Frontal cortex (tissue), 4 donors: ENCODE data around the gene CTNNA3. TPM values are rescaled to one million over a fixed set of nuclear protein-coding genes. Genes with fewer than 3 reads are reported as not detected.
A peak's percentile ranks its signal among the peaks of the same experiment; 100 is the strongest.

Experiments
- DNase-seq, 2 donors: peaks; one replicate each; pipeline ENCODE4 v3.0.0; 2012; ENCODE audit warnings: low spot score in 2 of 2
- FAIRE-seq: peaks from 2 replicates; lab custom pipeline; 2012; peaks lifted over from hg19 to GRCh38; lab: Jason Lieb, UNC
- total RNA-seq: library from RNA; depleted of rRNA; stranded (reverse); fragments of >200 nt; gene quantifications from one replicate; pipeline ENCODE4 v1.2.3, GENCODE V29; 2014
- donor health status: control.
- donor health status: control.
- donor health status: control.

The CTNNA3 gene
- total RNA-seq, 1 donor from 2014 or later: 2.0 TPM

DNA sequence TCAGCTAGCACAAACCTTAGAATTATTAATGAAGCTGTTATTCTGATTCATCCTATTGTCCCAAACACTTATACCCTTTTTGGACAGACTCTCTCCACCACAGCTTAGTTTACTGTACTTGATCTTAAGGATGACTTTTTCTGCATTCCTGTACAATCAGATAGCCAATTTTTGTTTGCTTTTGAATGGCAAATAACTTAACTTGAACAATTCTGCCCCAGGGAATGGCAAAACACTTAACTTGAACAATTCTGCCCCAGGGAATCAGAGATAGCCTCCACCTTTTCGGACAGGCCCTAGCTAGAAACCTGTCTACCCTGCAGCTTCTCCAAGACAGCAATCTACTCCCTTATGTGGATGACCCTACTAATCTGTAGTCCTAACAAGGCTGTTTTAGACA lies 1438.2 kb downstream of the CTNNA3 start:
- no peak for FAIRE-seq
- no peak for DNase-seq

DNA sequence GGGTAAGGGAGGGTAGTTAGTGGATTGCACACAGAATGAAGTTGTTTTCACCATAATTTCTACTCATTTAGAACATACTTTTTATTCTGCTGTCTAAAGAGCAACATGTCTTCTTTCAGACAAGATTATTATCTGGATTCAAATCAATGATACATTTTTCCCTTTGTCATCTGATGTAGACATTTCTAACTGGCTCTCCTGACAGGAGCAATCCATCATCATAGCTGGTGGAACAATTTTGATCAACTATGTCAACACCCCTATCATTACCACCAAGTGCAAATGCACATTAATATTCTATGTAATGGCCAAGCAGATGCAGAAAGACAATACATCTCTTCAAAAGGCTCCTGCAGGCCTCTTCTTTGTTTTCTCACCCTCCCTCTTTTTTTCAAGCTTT lies 1443.0 kb downstream of the CTNNA3 start:
- DNase-seq (no peak), FAIRE-seq (no peak)

DNA sequence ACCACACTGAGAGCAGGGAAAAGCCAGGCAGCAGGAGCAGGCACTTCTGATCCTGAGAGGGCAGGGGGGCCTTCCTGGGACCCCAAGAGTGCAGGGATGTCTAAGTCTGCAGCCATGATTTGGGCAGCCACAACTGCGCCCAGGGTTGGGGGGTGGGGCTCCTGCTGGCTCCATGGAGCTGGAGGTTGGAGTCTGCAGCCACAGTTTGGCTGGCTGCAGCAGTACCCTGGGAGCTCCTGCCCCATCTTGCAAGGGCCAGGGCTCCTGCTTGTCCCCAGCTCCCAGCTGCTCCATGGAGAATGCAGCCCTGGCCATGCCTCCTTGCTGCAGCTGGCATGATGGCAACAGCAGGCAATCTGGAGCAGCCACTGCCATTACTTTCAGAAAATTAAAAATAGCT lies 1449.8 kb downstream of the CTNNA3 start:
- DNase-seq: no peak
- FAIRE-seq: no peak

DNA sequence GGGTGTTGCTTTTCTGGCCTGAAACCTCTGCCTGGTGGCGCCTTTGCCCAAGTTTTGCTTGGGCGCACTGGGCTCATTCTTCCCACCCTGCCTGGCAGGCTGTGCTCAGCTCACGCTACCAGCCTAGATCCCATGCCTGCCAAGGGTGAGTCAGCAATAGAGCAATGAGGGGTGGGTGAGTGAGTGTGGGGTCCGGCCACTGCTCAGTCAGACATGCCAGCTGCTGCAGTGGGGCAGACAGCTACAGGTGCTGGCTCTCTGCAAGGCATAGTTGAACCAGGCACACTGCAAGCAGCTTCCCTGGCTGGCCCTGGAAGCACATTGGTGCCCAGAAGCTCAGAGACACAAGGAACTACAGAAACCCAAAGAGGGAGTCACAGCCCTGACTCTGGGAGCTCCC lies 1451.0 kb downstream of the CTNNA3 start:
- DNase-seq (no peak), FAIRE-seq (no peak)

DNA sequence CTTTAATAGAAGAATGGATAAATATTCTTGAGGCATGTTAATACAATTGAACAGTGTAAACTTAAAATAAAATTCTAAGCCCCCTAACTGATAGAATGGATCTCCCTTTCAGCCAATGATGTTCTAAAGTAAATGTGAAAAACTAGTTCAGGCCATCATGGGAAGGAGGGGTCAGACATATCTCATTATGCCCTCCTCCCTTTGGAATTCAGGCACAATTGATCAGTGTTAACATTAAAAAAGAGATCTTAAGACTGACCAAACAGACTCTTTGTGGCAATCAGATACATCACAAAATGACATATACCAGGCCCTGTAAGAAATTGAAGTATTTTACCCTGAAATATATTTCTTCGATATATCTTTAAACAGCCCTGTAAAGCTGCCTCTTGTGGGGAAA lies 1453.1 kb downstream of the CTNNA3 start:
- DNase-seq (no peak), FAIRE-seq (no peak)

DNA sequence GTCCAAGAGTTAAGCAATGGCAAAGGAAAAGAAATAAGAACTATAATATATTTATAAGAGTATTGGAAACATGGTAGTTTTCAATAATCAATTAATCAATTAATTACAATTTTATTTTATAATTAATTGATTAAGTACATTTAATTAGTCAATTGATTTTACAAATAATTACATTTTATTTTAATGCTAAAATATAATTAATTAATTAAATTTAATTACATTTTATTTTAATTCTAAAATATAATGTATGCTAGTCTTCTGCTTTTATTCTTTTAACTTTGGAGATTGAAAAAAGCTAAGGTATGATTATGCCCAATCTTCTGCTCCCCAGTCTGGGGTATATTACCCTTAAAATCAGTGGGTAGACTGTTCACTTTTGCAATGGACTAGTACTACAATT lies 1456.9 kb downstream of the CTNNA3 start:
- DNase-seq (no peak), FAIRE-seq (peak; percentile 97)

DNA sequence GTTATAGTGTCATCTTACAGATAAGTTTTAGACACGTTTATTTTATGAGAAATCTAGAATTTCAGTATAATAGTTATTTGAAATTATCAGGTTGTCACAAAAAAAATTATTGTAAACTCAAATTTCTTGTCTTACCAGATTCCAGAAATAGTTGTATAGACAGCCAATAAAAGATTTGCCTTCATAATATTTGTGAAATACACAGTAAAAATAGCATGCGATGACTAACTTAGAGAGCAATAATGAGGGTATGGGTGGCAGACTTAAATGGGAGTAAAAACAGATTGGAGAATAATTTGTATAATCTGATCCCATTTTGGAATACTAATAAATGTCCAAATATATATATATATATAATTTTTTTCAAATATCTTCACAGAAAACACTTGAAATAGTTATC lies 1457.7 kb downstream of the CTNNA3 start:
- FAIRE-seq (no peak), DNase-seq (no peak)

DNA sequence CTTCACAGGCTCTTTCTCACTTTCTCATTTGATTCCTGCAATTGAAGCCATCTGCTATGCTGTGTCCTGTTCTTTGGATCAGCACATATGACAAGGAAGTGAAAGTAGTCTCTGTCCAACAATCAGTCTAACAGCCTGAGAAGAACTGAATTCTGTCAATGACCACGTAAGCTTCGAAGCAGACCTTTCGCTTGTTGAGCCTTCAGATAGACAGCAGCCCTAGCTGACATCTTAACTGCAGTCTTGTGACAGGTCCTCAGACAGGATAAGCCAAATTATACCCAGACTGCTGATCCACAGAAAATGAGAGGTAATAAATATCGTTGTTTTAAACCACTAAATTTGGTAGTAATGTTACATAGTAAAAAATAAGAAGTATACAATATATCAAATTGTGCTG lies 1461.1 kb downstream of the CTNNA3 start:
- FAIRE-seq (no peak), DNase-seq (no peak)

DNA sequence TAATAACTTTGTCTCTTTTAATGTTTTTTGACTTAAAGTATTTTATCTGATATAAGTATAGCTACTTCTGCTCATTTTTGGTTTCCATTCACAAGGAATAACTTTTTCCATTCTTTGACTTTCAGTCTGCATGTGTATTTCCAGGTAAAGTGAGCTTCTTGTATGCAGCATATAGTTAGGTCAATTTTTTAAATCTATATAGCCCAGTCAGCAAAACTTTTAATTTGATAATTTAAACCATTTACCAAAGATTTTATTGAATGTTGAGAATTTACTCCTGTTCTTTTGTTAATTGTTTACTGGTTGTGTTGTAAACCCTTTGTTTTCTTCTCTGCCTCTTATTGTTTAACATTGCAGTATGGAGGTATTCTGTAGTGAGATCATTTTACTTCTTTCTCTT lies 1467.1 kb downstream of the CTNNA3 start:
- FAIRE-seq (no peak), DNase-seq (no peak)

DNA sequence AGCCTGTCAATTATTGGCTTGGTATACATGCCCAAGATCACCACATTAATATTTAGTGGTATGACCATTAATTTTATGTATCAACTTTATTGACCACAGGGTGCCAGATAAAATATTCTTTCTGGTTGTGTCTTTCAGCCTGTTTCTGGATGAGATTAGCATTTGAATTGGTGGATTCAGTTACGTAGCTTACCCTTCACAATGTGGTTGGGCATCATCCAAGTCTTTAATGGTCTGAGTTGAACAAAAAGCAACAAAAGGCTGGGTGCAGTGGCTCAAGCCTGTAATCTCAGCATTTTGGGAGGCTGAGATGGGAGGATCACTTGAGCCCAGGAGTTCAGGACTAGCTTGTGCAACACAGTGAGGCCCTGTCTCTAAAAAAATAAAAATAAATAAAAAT lies 1472.3 kb downstream of the CTNNA3 start:
- FAIRE-seq: no peak
- no peak for DNase-seq

DNA sequence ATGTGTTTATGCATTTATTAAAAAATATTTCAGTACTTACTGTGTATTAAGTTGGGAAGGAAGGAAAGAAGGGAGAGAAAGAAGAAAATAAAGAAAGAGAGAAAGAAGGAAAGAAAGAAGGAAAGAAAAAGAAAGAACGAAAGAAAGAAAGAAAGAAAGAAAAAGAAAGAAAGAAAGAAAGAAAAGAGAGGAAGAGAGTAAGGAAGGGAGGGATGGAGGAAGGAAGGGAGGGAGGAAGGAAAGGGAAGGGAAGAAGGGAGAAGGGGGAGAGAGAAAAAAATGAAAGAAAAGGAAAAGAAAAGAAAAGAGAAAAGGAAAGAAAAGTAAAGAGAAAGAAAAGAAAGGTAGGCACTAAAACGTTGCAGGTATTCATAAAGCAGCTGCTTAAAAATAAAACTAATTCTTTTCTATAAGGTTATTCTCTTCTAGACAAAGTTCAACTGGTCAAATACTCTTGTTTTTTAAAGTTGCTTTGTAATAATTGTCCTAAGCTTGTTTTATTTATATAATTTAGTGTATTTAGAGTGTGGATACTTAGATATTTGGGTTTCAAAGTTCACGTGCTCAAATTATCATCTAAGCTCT lies 1473.4 kb downstream of the CTNNA3 start:
- FAIRE-seq: no peak
- no peak for DNase-seq

DNA sequence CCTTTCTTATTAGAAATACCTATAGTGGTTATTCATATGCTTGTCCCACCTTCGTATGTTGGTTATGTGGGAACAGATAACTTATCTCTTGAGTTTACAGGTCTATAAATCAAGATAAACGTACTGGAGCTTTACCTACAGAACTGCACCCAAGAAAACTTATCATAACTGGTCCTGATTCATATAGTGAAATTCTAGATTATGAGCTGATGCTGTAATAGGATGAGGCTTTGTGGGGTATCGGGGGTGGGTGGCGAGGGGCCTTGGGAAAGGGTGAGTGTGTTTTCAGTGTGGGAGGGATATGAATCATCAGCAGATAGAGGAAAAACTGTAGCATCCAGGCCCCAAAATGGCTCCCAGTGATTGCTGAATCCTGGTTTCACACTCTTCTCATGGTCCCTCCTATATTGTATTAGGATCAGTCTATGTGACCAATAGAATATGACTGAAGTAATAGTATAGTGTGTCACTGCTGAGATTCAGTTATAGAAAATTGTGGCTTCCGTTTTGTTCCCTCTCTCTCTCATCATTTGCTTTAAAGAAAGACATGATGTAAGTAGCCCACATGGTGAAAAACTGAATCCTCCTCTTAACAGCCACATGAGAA lies 1476.9 kb downstream of the CTNNA3 start:
- no peak for FAIRE-seq
- DNase-seq: no peak

DNA sequence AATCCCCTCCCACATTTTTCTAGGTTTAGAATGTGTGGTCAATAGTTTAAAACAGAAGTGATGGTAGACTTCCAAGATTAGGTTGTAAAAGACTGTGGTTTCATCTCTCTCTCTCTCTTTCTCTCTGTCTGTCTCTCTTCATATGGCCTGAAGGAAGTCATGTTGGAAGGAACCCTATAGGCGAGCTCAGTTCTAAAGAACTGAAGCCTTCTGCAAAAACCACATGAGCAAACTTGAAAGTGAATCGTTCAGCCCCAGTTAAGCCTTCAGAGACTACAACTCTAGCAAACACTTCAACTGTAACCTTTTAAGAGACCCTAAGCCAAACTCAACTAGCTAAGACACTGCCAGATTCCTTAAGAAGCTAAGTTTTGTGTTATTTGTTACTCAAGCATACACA lies 1477.7 kb downstream of the CTNNA3 start:
- FAIRE-seq (no peak), DNase-seq (no peak)

DNA sequence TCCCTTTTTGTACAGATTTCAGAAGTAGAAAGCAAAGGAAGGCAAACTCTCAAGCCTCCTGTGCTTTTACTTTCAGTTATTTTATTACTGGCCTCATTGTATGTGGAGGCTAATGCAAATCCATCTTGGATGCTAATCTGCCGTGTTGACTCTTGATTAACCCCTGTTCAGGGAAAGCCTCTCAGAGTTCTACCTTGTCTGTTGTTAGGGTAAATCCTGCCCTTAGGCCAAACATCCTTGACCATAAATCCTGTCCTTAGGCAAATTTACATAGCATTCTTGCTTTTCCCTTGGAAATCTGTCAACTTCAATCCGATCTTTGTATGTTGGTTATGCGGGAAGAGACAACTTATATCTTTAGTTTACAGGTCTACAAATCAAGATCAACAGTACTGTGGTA lies 1480.1 kb downstream of the CTNNA3 start:
- DNase-seq (no peak), FAIRE-seq (no peak)

DNA sequence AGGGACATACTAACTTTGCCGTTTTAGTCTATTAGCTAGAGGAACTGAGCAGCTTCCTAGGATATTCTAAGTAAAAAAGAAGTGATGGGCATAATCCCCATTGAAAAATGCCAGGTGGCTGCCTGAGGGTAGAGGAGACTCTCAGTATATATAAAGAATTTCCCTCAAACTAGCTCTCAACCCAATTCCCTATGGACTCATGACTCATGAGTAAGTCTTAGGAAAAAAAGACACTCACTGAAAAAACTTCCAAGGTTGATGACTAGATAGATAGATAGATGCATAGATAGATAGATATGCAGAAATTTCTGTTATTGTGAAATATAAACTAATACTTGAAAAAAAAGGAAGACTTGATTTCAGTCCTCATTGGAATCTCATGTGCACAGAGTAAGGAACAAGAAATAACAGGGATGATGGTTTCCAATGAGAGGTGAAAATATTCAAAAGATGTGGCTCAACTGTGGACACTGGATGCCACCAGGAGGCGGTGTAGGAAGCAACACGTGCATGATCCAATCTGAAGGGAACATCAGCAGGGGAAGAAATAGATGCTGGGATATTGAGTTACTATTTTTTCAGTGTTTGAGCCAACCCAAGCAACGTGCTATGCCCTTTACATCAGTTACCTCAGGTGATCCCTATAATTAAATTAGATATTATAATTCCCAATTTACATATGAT lies 1481.1 kb downstream of the CTNNA3 start:
- DNase-seq: no peak
- FAIRE-seq: no peak

DNA sequence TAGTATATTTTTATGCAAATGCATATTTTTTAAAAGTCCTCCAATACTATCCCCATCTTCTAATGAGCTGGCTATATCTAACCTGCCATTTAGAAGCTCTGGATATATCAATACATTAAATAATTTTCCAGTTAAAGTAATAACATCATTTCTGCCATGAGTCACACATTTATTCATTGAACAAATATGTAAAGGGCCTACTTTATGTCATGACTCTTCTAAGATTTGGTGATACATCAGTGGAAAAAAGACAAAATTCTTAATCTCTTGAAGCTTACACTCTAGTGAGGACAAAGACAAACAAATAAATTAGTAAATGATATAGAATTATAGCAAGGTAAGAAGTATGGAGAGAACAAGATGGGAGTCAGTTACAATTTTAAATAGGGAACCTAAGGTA lies 1487.0 kb downstream of the CTNNA3 start:
- no peak for DNase-seq
- no peak for FAIRE-seq

DNA sequence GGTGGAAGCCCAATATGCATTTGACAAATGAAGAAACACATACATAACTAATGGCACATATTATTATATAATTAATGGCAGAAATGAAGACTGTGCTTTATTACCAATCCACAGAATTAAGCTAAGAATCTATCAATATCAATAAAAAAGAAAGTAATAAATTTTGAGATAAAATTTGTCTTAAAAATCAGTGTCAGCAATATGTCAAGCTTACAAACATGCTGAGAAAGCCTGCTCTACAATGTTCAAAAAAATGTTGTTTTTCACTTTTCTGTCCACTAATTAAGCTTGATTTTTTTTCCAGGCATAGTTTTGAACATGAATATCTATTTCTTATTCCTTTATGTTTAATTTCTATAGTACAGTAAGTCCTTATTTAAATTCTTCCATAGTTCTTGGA lies 1491.2 kb downstream of the CTNNA3 start:
- FAIRE-seq: no peak

DNA sequence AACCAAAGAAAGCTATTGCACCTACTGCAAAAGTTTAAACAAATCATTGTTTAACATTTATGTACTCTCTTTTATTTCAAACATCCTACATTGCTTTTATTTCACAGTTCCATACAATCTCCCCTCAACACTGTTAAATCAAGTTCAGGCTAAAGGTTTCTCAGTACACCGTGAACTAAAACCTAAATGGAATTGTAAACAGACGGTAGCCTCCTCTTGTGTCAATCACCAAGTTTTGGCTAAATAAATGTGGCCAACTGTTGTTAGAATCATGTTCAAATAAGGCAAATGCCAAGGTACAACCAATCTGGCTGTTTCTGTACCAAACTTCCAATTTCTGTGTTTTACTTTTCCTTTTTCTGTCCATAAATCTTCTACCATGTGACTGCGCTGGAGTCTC lies 1493.9 kb downstream of the CTNNA3 start:
- no peak for FAIRE-seq
- DNase-seq: no peak

More for the DNA sequence above, 1491.2 kb downstream of the CTNNA3 start:
- DNase-seq: no peak

DNA sequence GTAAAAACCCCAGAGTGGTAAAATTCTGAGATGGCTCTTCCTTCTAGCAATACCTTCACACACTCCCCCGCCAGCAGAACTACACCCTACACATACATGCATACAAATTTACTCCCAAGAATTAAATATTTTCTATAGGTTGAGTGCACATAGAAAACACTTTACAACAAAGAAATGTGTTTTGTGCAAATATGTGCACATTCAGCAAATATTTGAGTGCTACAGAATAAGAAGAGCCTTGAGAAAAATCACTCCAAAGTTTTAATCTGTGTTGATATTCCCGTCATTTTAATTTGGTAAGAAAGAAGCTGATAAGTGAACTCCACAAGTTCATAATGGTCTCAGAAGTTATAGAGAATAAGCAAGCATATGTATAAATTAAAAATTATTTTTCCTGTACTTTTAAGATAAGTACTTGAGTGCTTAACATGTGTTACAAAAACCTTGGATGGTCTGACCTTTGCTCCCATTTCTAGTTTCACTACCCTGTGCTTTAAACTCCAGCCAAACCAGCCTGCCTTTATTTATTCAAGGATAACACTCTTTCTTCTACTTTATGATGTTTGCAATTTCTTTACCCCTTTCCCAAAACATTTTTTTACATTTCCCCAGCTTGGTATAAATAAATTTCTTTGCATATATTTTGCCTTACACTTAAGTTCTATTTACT lies 1503.7 kb downstream of the CTNNA3 start:
- FAIRE-seq (no peak), DNase-seq (no peak)

DNA sequence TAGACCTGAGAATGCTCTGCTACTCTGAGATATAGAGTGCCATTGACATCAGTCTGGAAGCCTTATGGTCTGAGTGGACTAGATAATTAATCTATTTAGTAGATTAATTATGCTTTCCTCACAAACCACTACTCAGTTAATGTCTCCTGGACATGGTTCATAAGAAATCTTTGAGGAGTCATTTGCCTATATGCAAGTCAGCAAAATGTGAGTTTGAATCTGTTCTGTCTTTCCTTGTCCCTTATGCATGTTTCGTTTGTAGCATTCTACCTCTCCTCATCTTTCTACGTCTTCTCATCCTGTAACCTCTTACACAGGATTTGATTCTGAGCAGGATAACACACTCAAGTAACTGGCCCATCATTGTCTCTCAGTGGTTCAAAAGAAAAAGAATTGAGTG lies 1505.6 kb downstream of the CTNNA3 start:
- no peak for DNase-seq
- no peak for FAIRE-seq

DNA sequence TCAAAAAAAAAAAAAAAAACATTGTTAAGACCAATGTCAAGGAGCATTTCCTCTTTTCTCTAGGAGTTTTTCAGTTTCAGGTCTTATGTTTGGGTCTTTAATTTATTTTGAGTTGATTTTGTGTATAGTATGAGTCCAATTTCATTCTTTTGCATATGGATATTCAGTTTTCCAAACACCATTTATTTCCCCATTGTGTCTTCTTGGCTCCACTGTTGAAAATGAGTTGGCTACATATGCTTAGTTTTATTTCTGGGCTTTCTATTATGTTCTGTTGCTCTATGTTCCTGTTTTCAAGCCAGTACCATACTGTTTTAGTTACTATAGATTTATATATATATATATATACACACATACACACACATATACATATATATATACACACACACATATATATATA lies 1506.7 kb downstream of the CTNNA3 start:
- FAIRE-seq (no peak), DNase-seq (no peak)
